ENCODE measurements around the gene MRTFB.

- TF ChIP-seq REST (IDR thresholded peaks at IDR 0.05; ENCODE audit: insufficient read depth in 1 of 2, low read depth in 2 of 2, low read length in 1 of 2) (no peak), CTCF (IDR thresholded peaks at IDR 0.05) (no peak)
Measured at GRCh38 chr16:14111713-14112538, 40.8 kb downstream of the MRTFB start.
